Neural crest cell (in vitro differentiated cells): Measurements from ENCODE around the gene FAM135A. TPM values are rescaled to one million over a fixed set of nuclear protein-coding genes. Genes with fewer than 3 reads are reported as not detected.
"Not testable (repeated sequence)": the region's sequence is repeated elsewhere in the genome, so short reads cannot be mapped to it uniquely, and the experiment has no call there.

Experiments
- DNase-seq: peaks from one replicate; pipeline ENCODE4 v3.0.0; 2021; ENCODE audit warnings: low read depth, mixed read lengths, low spot score
- H3K27ac Mint-ChIP-seq: one replicate; pipeline ENCODE4 v1.8.0; 2021; ENCODE audit warnings: mild to moderate bottlenecking, mixed read lengths; ENCODE audit not compliant: unreplicated experiment
- H3K27me3 Mint-ChIP-seq: 2 replicates; pipeline ENCODE4 v1.8.0; 2021; ENCODE audit warnings: low read depth, mild to moderate bottlenecking, mixed read lengths
- H3K36me3 Mint-ChIP-seq: 2 replicates; pipeline ENCODE4 v1.8.0; 2021; ENCODE audit warnings: low read depth, mild to moderate bottlenecking, mixed read lengths
- H3K4me1 Mint-ChIP-seq: 2 replicates; pipeline ENCODE4 v1.8.0; 2021; ENCODE audit warnings: mixed read lengths
- H3K4me3 Mint-ChIP-seq: one replicate; pipeline ENCODE4 v1.8.0; 2021; ENCODE audit warnings: mild to moderate bottlenecking, mixed read lengths
- H3K9me3 Mint-ChIP-seq: 2 replicates; pipeline ENCODE4 v1.8.0; 2021; ENCODE audit warnings: mixed read lengths
- total RNA-seq: library from RNA; stranded (reverse); gene quantifications from 2 replicates; pipeline ENCODE4 v1.2.1, GENCODE V29; 2021
- TF ChIP-seq, protein P1 (sequence below): fragments of 200-600 bp; sonication (generic); conservative IDR thresholded peaks from 2 replicates; pipeline ENCODE4 v1.5.0; 2021; ENCODE audit warnings: antibody characterized with exemption, mild to moderate bottlenecking

Gene FAM135A
- total RNA-seq, 1 donor from 2014 or later: 30.9 TPM

DNA sequence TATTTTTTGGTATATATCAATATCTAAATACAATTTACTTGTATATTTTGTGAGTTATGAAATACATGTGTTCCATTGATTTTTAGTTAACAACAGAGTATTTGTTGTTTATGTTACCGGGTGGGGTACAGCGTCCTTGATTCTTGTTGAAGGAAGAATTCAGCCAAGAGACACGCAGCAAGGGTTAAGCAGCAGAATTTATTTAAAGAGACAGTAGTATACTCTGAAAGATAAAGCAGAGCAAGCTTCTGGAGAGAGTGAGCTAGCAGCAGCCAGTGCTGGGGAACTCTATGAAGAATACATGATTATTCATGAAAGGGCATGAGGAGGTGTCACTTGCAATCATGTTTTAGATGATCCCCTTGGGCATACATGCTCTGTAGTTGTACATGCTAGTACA, 76.1 kb downstream of the FAM135A start:
- no peaks in the 10 kb centered on the region for H3K4me1 Mint-ChIP-seq
- H3K9me3 Mint-ChIP-seq: no peaks in the 10 kb centered on the region
- TF ChIP-seq, protein P1, sequence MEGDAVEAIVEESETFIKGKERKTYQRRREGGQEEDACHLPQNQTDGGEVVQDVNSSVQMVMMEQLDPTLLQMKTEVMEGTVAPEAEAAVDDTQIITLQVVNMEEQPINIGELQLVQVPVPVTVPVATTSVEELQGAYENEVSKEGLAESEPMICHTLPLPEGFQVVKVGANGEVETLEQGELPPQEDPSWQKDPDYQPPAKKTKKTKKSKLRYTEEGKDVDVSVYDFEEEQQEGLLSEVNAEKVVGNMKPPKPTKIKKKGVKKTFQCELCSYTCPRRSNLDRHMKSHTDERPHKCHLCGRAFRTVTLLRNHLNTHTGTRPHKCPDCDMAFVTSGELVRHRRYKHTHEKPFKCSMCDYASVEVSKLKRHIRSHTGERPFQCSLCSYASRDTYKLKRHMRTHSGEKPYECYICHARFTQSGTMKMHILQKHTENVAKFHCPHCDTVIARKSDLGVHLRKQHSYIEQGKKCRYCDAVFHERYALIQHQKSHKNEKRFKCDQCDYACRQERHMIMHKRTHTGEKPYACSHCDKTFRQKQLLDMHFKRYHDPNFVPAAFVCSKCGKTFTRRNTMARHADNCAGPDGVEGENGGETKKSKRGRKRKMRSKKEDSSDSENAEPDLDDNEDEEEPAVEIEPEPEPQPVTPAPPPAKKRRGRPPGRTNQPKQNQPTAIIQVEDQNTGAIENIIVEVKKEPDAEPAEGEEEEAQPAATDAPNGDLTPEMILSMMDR: no peak
- no peak overlapping the region for H3K27ac Mint-ChIP-seq
- no peak overlapping the region for H3K4me3 Mint-ChIP-seq
- DNase-seq: no peak
- H3K36me3 Mint-ChIP-seq: peaks cover 14% of the 10 kb centered on the region
- H3K27me3 Mint-ChIP-seq: no peaks in the 10 kb centered on the region

DNA sequence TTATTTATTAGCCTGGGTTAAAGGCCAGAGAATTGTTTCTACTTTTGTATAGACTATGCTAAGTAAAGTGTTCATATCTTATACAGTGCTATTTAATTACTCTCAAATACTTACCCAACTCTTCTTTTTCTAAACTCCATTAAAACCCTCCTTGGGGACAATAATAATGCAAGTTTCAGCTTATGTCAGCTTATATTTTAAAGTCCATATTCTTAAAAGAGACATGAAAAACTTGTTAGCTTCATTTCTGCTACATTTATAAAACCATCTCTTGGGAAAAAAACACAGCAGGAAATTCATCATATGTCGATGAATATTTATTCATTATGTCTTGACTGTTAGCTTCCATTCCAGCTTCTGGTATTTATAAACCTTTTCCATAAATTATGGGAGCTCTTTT, 81.5 kb downstream of the FAM135A start:
- Mint-ChIP-seq H3K9me3 (peaks cover 4% of the 10 kb centered on the region), H3K27ac (no peak overlapping the region), H3K4me3 (no peak overlapping the region), H3K36me3 (peaks cover 36% of the 10 kb centered on the region), H3K4me1 (peaks cover 3% of the 10 kb centered on the region), H3K27me3 (no peaks in the 10 kb centered on the region)
- TF ChIP-seq, protein P1: no peak
- DNase-seq: no peak

DNA sequence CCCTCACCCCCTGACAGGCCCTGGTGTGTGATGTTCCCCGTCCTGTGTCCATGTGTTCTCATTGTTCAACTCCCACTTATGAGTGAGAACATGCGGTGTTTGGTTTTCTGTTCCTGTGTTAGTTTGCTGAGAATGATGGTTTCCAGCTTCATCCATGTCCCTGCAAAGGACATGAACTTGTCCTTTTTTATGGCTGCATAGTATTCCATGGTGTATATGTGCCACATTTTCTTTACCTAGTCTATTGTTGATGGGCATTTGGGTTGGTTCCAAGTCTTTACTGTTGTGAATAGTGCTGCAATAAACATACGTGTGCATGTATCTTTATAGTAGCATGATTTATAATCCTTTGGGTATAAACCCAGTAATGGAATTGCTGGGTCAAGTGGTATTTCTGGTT, 82.5 kb downstream of the FAM135A start:
- not testable (repeated sequence) for H3K27me3 Mint-ChIP-seq, H3K4me3 Mint-ChIP-seq, H3K27ac Mint-ChIP-seq, H3K4me1 Mint-ChIP-seq, DNase-seq, H3K9me3 Mint-ChIP-seq
- peaks cover 44% of the 10 kb centered on the region for H3K36me3 Mint-ChIP-seq

DNA sequence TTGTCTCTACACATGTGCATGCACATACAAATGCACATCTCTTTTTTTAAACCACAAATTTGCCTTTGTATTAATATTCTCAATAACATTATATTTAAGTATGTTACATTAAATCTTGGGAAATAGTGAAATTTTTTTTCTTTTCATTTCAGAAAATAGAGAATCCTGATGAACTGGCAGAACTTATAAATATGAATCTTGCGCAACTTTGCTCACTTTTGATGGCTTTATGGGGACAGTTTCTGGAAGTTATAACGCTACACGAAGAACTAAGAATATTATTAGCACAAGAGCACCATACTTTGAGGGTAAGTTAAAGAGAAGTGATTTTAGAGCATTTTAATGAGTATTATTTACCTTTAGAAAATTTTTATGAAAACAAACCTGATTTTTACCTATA, 89.2 kb downstream of the FAM135A start:
- Mint-ChIP-seq H3K4me1 (peaks cover 3% of the 10 kb centered on the region), H3K9me3 (peaks cover 17% of the 10 kb centered on the region), H3K36me3 (peaks cover 62% of the 10 kb centered on the region), H3K27me3 (no peaks in the 10 kb centered on the region), H3K27ac (no peak overlapping the region), H3K4me3 (no peak overlapping the region)
- TF ChIP-seq, protein P1: no peak
- DNase-seq: no peak

DNA sequence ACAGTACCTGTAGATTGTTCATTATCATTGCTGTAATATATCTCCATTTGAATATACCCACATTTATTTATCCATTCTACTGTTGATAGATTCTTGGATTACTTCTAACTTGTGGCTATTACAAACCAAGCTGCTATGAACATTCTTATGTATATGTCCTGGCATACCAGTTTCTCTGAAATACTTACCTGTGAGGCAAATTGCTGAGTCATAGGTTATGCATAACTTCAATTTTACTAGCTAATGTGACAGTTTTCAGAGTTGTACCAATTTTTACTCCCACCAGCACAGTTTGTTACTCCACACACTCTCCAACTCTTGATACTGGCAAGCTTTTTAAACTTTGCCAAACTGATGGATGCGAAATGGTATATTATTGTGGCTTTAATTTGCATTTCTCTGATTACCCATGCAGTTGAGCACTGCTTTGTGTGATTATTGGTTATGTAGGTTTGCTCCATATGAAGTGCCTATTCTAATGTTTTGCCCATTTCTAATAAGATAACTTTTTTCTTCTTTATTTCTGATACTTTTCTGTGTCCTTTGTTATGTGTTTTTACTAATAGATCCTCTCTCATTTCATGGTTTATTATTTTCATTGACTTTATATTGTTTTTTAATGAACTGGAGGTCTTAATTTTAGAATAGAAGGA, 90.6 kb downstream of the FAM135A start:
- DNase-seq: no peak
- H3K9me3 Mint-ChIP-seq: peaks cover 17% of the 10 kb centered on the region
- H3K4me1 Mint-ChIP-seq: no peaks in the 10 kb centered on the region
- H3K27me3 Mint-ChIP-seq: no peaks in the 10 kb centered on the region
- H3K27ac Mint-ChIP-seq: no peak overlapping the region
- H3K36me3 Mint-ChIP-seq: peaks cover 52% of the 10 kb centered on the region
- TF ChIP-seq, protein P1: no peak
- no peak overlapping the region for H3K4me3 Mint-ChIP-seq

DNA sequence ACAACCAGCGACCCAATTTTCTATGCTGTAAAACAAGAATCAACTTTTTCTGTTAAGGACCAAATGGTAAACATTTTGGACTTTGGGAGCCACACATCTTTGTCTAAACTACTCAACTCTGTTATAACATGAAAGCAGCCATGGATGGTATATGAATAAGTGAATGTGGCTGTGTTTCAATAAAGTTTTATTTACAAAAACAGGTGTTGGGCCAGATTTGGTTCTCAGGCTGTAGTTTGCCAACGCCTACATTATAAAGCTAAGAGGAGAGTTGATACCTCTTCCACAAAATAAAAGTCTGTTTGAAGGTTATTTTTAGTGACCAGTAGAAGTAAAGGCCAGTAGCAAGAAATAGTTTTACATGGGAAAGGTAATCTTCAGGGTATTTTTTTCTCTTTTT, 93.0 kb downstream of the FAM135A start:
- Mint-ChIP-seq H3K4me3 (no peak overlapping the region), H3K27ac (no peak overlapping the region), H3K4me1 (no peaks in the 10 kb centered on the region), H3K36me3 (peaks cover 38% of the 10 kb centered on the region), H3K27me3 (no peaks in the 10 kb centered on the region), H3K9me3 (peaks cover 15% of the 10 kb centered on the region)
- TF ChIP-seq, protein P1: no peak
- no peak for DNase-seq
